ENCODE measurements around the gene NDUFA13. TPM values are rescaled to one million over a fixed set of nuclear protein-coding genes. Genes with fewer than 3 reads are reported as not detected.
A peak's percentile ranks its signal among the peaks of the same experiment; 100 is the strongest.

The NDUFA13 gene
- total RNA-seq, 1 donor from 2014 or later = 169 TPM

DNA sequence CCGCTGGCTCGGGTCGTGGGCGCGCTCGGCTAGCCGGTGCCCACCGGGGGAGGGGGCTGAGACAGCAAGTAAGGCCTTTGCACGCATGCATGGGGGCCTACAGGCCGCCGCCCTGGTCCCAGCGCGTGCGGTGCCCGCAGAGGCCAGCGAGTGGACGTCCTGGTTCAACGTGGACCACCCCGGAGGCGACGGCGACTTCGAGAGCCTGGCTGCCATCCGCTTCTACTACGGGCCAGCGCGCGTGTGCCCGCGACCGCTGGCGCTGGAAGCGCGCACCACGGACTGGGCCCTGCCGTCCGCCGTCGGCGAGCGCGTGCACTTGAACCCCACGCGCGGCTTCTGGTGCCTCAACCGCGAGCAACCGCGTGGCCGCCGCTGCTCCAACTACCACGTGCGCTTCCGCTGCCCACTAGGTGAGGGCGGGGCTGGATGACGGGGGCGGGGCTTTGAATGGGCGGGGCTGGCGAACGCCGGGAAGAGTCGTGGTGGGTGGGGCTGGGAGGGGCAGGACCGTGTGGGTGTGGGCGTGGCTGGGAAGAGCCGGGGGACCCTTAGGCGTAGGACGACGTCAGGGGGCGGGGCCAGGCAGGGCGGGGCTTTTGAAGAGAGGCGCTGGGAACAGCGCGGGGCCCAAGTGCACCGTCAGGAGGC is 24.2 kb downstream of the NDUFA13 start:
- Histone ChIP-seq H3K27ac (ENCODE audit: low read depth, low read length) (no peak overlapping the region), H3K9ac (ENCODE audit: low read depth in 1 of 3, low read length in 3 of 3) (no peak overlapping the region), H3K4me3 (ENCODE audit: low read length in 3 of 3) (no peak overlapping the region), H3K4me1 (ENCODE audit: control insufficient read depth in 3 of 3, insufficient read depth in 3 of 3, low read length in 3 of 3) (peaks cover 9 to 25% (median 15%) of the 10 kb centered on the region in 3 donors), H3K27me3 (ENCODE audit: control insufficient read depth in 3 of 3, insufficient read depth in 3 of 3, low read length in 3 of 3) (peaks cover 53 to 76% (median 70%) of the 10 kb centered on the region in 3 donors), H3K9me3 (ENCODE audit: control insufficient read depth in 3 of 3, low read length in 3 of 3) (no peaks in the 10 kb centered on the region), H3K36me3 (ENCODE audit: control insufficient read depth in 3 of 3, insufficient read depth in 3 of 3, low read length in 3 of 3) (peaks cover 0 to 2% (median 0%) of the 10 kb centered on the region in 3 donors)

DNA sequence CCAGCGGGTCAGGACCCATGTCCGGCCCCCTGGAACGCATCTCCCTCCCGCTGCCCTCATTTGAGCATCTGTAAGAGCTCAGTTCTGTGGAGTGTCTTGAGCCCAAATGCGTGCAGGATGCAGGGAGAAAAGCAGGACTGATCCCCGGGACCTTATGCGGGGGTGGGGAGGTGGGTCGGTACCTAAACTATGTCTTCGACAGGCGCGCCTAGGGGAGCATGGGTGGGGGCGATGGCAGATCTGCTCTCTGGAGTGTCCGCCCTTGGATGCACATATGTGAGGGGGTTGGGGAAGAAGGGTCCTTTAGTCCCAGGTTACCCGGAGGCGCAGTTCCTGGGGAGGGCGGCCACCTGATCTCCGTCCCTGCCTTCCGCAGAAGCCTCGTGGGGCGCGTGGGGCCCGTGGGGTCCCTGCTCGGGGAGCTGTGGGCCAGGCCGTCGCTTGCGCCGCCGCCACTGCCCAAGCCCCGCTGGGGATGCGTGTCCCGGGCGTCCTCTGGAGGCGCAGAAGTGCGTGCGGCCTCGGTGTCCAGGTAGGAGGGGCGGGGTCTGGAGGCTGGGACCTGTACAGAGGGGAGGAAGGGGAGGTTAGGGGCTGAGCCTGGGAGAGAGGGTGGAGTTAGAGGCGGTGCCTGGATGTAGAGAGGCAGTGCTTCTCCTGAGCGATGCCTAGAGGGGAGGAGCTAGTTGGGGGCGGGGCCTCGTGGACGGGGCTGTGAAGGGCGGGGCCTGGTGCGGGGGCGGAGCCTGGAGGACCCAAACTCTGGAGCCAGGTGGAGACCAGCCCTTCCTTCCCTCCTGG is 24.9 kb downstream of the NDUFA13 start:
- Histone ChIP-seq H3K4me3 (ENCODE audit: low read length in 3 of 3) (no peak overlapping the region), H3K4me1 (ENCODE audit: control insufficient read depth in 3 of 3, insufficient read depth in 3 of 3, low read length in 3 of 3) (peaks cover 9 to 25% (median 15%) of the 10 kb centered on the region in 3 donors), H3K27ac (ENCODE audit: low read depth, low read length) (no peak overlapping the region), H3K9ac (ENCODE audit: low read depth in 1 of 3, low read length in 3 of 3) (peak overlapping the region in 1 of 3 donors; percentile 8), H3K27me3 (ENCODE audit: control insufficient read depth in 3 of 3, insufficient read depth in 3 of 3, low read length in 3 of 3) (peaks cover 53 to 75% (median 73%) of the 10 kb centered on the region in 3 donors), H3K36me3 (ENCODE audit: control insufficient read depth in 3 of 3, insufficient read depth in 3 of 3, low read length in 3 of 3) (no peaks in the 10 kb centered on the region), H3K9me3 (ENCODE audit: control insufficient read depth in 3 of 3, low read length in 3 of 3) (no peaks in the 10 kb centered on the region)

DNA sequence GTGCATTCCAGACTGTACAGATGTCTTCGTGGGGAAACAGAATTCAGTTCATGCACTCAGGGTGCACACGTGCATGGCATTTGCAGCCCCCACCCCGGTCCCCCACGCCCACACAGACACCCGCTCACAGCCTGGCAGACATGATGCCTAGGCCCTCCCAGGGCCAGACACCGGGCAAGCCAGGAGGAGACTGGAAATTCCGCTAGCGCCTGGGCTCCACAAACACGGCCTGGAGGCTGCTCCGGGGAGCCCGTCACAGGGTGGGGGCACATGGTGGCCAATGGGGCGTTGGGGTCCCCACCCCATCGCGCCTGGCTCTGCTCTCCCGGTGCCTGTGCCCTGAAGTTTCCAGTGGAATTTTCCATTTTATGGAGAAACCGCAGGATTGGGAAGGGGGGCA is 25.6 kb downstream of the NDUFA13 start:
- Histone ChIP-seq H3K36me3 (ENCODE audit: control insufficient read depth in 3 of 3, insufficient read depth in 3 of 3, low read length in 3 of 3) (no peaks in the 10 kb centered on the region), H3K9me3 (ENCODE audit: control insufficient read depth in 3 of 3, low read length in 3 of 3) (no peaks in the 10 kb centered on the region), H3K27me3 (ENCODE audit: control insufficient read depth in 3 of 3, insufficient read depth in 3 of 3, low read length in 3 of 3) (peaks cover 53 to 78% (median 73%) of the 10 kb centered on the region in 3 donors), H3K9ac (ENCODE audit: low read depth in 1 of 3, low read length in 3 of 3) (no peak overlapping the region), H3K4me1 (ENCODE audit: control insufficient read depth in 3 of 3, insufficient read depth in 3 of 3, low read length in 3 of 3) (peaks cover 9 to 25% (median 15%) of the 10 kb centered on the region in 3 donors), H3K4me3 (ENCODE audit: low read length in 3 of 3) (no peak overlapping the region), H3K27ac (ENCODE audit: low read depth, low read length) (no peak overlapping the region)

DNA sequence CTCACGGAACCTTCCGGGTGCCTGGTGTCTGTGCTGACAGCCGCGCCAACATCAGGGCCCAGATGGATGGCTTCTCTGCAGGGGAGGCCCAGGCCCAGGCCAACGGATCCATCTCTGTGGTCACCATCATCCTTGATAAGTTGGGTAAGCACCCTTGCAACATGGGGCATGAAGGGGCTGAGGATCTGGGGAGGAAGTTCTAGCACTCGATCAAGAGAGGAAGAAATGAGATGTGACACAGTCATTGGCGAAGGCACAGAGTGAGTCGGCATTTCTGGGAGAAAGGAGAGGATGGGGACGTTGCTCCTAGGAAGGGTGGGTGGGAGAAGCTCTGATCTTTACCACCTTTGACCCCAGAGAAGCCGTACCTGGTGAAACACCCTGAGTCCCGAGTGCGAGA is 26.5 kb downstream of the NDUFA13 start:
- Histone ChIP-seq H3K9me3 (ENCODE audit: control insufficient read depth in 3 of 3, low read length in 3 of 3) (no peaks in the 10 kb centered on the region), H3K27me3 (ENCODE audit: control insufficient read depth in 3 of 3, insufficient read depth in 3 of 3, low read length in 3 of 3) (peaks cover 55 to 83% (median 76%) of the 10 kb centered on the region in 3 donors), H3K27ac (ENCODE audit: low read depth, low read length) (no peak overlapping the region), H3K4me3 (ENCODE audit: low read length in 3 of 3) (no peak overlapping the region), H3K4me1 (ENCODE audit: control insufficient read depth in 3 of 3, insufficient read depth in 3 of 3, low read length in 3 of 3) (peaks cover 9 to 25% (median 15%) of the 10 kb centered on the region in 3 donors), H3K36me3 (ENCODE audit: control insufficient read depth in 3 of 3, insufficient read depth in 3 of 3, low read length in 3 of 3) (no peaks in the 10 kb centered on the region), H3K9ac (ENCODE audit: low read depth in 1 of 3, low read length in 3 of 3) (peak overlapping the region in 1 of 3 donors; percentile 8)

DNA sequence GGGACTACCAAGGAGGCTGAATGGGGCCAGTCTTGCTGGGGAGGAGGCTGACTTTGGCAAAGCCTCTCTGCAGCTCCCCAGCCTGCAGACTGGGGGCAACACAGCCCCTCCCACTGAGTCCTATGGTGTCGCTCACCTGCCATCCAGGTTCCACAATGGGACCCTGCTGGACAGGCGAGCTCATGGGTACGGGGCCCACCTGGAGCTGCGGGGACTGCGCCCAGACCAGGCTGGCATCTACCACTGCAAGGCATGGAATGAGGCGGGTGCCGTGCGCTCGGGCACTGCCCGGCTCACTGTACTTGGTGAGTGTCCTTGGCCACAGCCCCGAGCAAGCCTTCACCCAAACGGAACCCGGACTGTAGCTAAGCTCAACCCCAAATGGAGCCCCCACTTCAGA is 27.1 kb downstream of the NDUFA13 start:
- Histone ChIP-seq H3K4me1 (ENCODE audit: control insufficient read depth in 3 of 3, insufficient read depth in 3 of 3, low read length in 3 of 3) (peaks cover 9 to 20% (median 12%) of the 10 kb centered on the region in 3 donors), H3K4me3 (ENCODE audit: low read length in 3 of 3) (no peak overlapping the region), H3K27ac (ENCODE audit: low read depth, low read length) (no peak overlapping the region), H3K9ac (ENCODE audit: low read depth in 1 of 3, low read length in 3 of 3) (no peak overlapping the region), H3K36me3 (ENCODE audit: control insufficient read depth in 3 of 3, insufficient read depth in 3 of 3, low read length in 3 of 3) (no peaks in the 10 kb centered on the region), H3K27me3 (ENCODE audit: control insufficient read depth in 3 of 3, insufficient read depth in 3 of 3, low read length in 3 of 3) (peaks cover 54 to 80% (median 75%) of the 10 kb centered on the region in 3 donors), H3K9me3 (ENCODE audit: control insufficient read depth in 3 of 3, low read length in 3 of 3) (no peaks in the 10 kb centered on the region)

DNA sequence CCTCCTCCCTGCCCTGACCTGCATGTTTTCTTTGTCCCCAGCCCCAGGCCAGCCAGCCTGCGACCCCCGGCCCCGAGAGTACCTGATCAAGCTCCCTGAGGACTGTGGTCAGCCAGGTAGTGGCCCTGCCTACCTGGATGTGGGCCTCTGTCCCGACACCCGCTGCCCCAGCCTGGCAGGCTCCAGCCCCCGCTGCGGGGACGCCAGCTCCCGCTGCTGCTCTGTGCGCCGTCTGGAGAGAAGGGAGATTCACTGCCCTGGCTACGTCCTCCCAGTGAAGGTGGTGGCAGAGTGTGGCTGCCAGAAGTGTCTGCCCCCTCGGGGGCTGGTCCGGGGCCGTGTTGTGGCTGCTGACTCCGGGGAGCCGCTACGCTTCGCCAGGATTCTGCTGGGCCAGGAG is 27.6 kb downstream of the NDUFA13 start:
- H3K27me3 ChIP-seq (ENCODE audit: control insufficient read depth in 3 of 3, insufficient read depth in 3 of 3, low read length in 3 of 3) = peaks cover 51 to 75% (median 75%) of the 10 kb centered on the region in 3 donors
- H3K36me3 ChIP-seq (ENCODE audit: control insufficient read depth in 3 of 3, insufficient read depth in 3 of 3, low read length in 3 of 3) = no peaks in the 10 kb centered on the region
- no peak overlapping the region for H3K27ac ChIP-seq (ENCODE audit: low read depth, low read length)
- no peak overlapping the region for H3K9ac ChIP-seq (ENCODE audit: low read depth in 1 of 3, low read length in 3 of 3)
- no peaks in the 10 kb centered on the region for H3K9me3 ChIP-seq (ENCODE audit: control insufficient read depth in 3 of 3, low read length in 3 of 3)
- peaks cover 4 to 15% (median 7%) of the 10 kb centered on the region in 3 donors for H3K4me1 ChIP-seq (ENCODE audit: control insufficient read depth in 3 of 3, insufficient read depth in 3 of 3, low read length in 3 of 3)
- no peak overlapping the region for H3K4me3 ChIP-seq (ENCODE audit: low read length in 3 of 3)

DNA sequence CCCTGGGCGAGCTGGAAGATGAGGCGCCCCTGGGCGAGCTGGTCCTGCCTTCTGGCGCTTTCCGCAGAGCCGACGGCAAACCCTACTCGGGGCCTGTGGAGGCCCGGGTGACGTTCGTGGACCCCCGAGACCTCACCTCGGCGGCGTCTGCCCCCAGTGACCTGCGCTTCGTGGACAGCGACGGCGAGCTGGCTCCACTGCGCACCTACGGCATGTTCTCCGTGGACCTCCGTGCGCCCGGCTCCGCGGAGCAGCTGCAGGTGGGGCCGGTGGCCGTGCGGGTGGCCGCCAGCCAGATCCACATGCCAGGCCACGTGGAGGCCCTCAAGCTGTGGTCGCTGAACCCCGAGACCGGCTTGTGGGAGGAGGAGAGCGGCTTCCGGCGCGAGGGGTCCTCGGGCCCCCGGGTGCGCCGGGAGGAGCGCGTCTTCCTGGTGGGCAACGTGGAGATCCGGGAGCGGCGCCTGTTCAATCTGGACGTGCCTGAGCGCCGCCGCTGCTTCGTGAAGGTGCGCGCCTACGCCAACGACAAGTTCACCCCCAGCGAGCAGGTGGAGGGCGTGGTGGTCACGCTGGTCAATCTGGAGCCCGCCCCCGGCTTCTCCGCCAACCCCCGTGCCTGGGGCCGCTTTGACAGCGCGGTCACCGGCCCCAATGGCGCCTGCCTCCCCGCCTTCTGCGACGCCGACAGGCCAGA is 28.4 kb downstream of the NDUFA13 start:
- H3K4me3 ChIP-seq (ENCODE audit: low read length in 3 of 3) = no peak overlapping the region
- H3K9me3 ChIP-seq (ENCODE audit: control insufficient read depth in 3 of 3, low read length in 3 of 3) = no peaks in the 10 kb centered on the region
- H3K27me3 ChIP-seq (ENCODE audit: control insufficient read depth in 3 of 3, insufficient read depth in 3 of 3, low read length in 3 of 3) = peaks cover 51 to 78% (median 76%) of the 10 kb centered on the region in 3 donors
- H3K36me3 ChIP-seq (ENCODE audit: control insufficient read depth in 3 of 3, insufficient read depth in 3 of 3, low read length in 3 of 3) = no peaks in the 10 kb centered on the region
- H3K9ac ChIP-seq (ENCODE audit: low read depth in 1 of 3, low read length in 3 of 3) = no peak overlapping the region
- peaks cover 3 to 11% (median 6%) of the 10 kb centered on the region in 3 donors for H3K4me1 ChIP-seq (ENCODE audit: control insufficient read depth in 3 of 3, insufficient read depth in 3 of 3, low read length in 3 of 3)
- H3K27ac ChIP-seq (ENCODE audit: low read depth, low read length) = no peak overlapping the region

DNA sequence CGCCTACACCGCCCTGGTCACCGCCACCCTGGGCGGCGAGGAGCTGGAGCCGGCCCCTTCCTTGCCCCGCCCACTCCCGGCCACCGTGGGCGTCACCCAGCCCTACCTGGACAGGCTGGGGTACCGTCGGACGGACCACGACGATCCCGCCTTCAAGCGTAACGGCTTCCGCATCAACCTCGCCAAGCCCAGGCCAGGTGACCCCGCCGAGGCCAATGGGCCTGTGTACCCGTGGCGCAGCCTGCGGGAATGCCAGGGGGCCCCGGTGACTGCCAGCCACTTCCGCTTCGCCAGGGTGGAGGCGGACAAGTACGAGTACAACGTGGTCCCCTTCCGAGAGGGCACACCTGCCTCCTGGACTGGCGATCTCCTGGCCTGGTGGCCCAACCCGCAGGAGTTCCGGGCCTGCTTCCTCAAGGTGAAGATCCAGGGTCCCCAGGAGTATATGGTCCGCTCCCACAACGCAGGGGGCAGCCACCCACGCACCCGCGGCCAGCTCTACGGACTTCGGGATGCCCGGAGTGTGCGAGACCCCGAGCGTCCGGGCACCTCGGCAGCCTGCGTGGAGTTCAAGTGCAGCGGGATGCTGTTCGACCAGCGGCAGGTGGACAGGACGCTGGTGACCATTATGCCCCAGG is 29.0 kb downstream of the NDUFA13 start:
- peaks cover 52 to 78% (median 76%) of the 10 kb centered on the region in 3 donors for H3K27me3 ChIP-seq (ENCODE audit: control insufficient read depth in 3 of 3, insufficient read depth in 3 of 3, low read length in 3 of 3)
- no peaks in the 10 kb centered on the region for H3K9me3 ChIP-seq (ENCODE audit: control insufficient read depth in 3 of 3, low read length in 3 of 3)

DNA sequence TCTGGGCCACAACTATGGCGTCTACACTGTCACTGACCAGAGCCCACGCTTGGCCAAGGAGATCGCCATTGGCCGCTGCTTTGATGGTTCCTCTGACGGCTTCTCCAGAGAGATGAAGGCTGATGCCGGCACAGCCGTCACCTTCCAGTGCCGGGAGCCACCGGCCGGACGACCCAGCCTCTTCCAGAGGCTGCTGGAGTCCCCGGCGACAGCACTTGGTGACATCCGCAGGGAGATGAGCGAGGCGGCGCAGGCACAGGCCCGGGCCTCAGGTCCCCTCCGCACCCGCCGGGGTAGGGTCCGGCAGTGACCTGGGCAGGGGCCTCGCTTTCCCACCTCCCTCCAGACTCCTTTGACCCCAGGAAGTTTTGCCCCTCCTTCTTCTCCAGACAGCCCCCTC is 29.7 kb downstream of the NDUFA13 start:
- Histone ChIP-seq H3K4me1 (ENCODE audit: control insufficient read depth in 3 of 3, insufficient read depth in 3 of 3, low read length in 3 of 3) (peaks cover 0 to 5% (median 4%) of the 10 kb centered on the region in 3 donors), H3K4me3 (ENCODE audit: low read length in 3 of 3) (no peak overlapping the region), H3K27ac (ENCODE audit: low read depth, low read length) (no peak overlapping the region), H3K36me3 (ENCODE audit: control insufficient read depth in 3 of 3, insufficient read depth in 3 of 3, low read length in 3 of 3) (no peaks in the 10 kb centered on the region), H3K9ac (ENCODE audit: low read depth in 1 of 3, low read length in 3 of 3) (no peak overlapping the region), H3K9me3 (ENCODE audit: control insufficient read depth in 3 of 3, low read length in 3 of 3) (no peaks in the 10 kb centered on the region), H3K27me3 (ENCODE audit: control insufficient read depth in 3 of 3, insufficient read depth in 3 of 3, low read length in 3 of 3) (peaks cover 50 to 80% (median 75%) of the 10 kb centered on the region in 3 donors)

More for the DNA sequence above, 29.0 kb downstream of the NDUFA13 start:
- Histone ChIP-seq H3K9ac (ENCODE audit: low read depth in 1 of 3, low read length in 3 of 3) (no peak overlapping the region), H3K4me3 (ENCODE audit: low read length in 3 of 3) (no peak overlapping the region), H3K36me3 (ENCODE audit: control insufficient read depth in 3 of 3, insufficient read depth in 3 of 3, low read length in 3 of 3) (no peaks in the 10 kb centered on the region), H3K27ac (ENCODE audit: low read depth, low read length) (no peak overlapping the region), H3K4me1 (ENCODE audit: control insufficient read depth in 3 of 3, insufficient read depth in 3 of 3, low read length in 3 of 3) (peaks cover 2 to 9% (median 6%) of the 10 kb centered on the region in 3 donors)
